ENCODE data around the gene MFN2. TPM values are rescaled to one million over a fixed set of nuclear protein-coding genes. Genes with fewer than 3 reads are reported as not detected.

MFN2 gene
- total and polyA plus RNA-seq, 4 donors: 17.2 to 87.8 (median 43.2) TPM

- Histone ChIP-seq H3K9me3 (ENCODE audit: control insufficient read depth in 4 of 4, low read length in 3 of 4) (no peaks in the 10 kb centered on the region), H3K27ac (ENCODE audit: low read depth in 1 of 2, low read length in 2 of 2) (no peak overlapping the region), H3K4me1 (ENCODE audit: control insufficient read depth in 4 of 4, insufficient read depth in 4 of 4, low read length in 3 of 4) (no peaks in the 10 kb centered on the region), H3K36me3 (ENCODE audit: control insufficient read depth in 4 of 4, insufficient read depth in 3 of 4, low read depth in 1 of 4, low read length in 3 of 4) (no peaks in the 10 kb centered on the region), H3K9ac (ENCODE audit: low read depth in 1 of 2, low read length in 2 of 2) (no peak overlapping the region), H3K4me3 (ENCODE audit: low read depth in 1 of 3, low read length in 3 of 3) (no peak overlapping the region), H3K27me3 (ENCODE audit: control insufficient read depth in 4 of 4, insufficient read depth in 4 of 4, low read length in 3 of 4) (no peaks in the 10 kb centered on the region)
- no peak for TF ChIP-seq CTCF (IDR thresholded peaks at IDR 0.05; ENCODE audit: low read depth, low read length, missing input control)
- TF ChIP-seq ATF3 (IDR thresholded peaks at IDR 0.05): no peak
- no peak for TF ChIP-seq JUND (IDR thresholded peaks at IDR 0.05)
- TF ChIP-seq RXRA (IDR thresholded peaks at IDR 0.05): no peak
- WGBS: 66% methylated on average over 18 of the region's 18 CpGs
- no peak for DNase-seq (ENCODE audit: low spot score)
Measured at GRCh38 chr1:12047120-12047876, 67.1 kb downstream of the MFN2 start.

GRCh38 chr1:12048372-12048771 lies 68.1 kb downstream of the MFN2 start:
- H3K4me1 ChIP-seq (ENCODE audit: control insufficient read depth in 4 of 4, insufficient read depth in 4 of 4, low read length in 3 of 4): no peaks in the 10 kb centered on the region
- no peaks in the 10 kb centered on the region for H3K36me3 ChIP-seq (ENCODE audit: control insufficient read depth in 4 of 4, insufficient read depth in 3 of 4, low read depth in 1 of 4, low read length in 3 of 4)
- H3K9me3 ChIP-seq (ENCODE audit: control insufficient read depth in 4 of 4, low read length in 3 of 4): no peaks in the 10 kb centered on the region
- no peak overlapping the region for H3K9ac ChIP-seq (ENCODE audit: low read depth in 1 of 2, low read length in 2 of 2)
- no peak for TF ChIP-seq HNF4A (conservative IDR thresholded peaks at IDR 0.05)
- no peak for TF ChIP-seq GABPA (IDR thresholded peaks at IDR 0.05 in 1 of 2, conservative IDR thresholded peaks at IDR 0.05 in 1 of 2)
- no peak for TF ChIP-seq EGR1 (IDR thresholded peaks at IDR 0.05; ENCODE audit: low read depth in 2 of 2)
- no peak for TF ChIP-seq REST (IDR thresholded peaks at IDR 0.05)
- TF ChIP-seq RAD21 (IDR thresholded peaks at IDR 0.05): no peak
- TF ChIP-seq MAX (IDR thresholded peaks at IDR 0.05): no peak
- TF ChIP-seq ATF3 (IDR thresholded peaks at IDR 0.05): no peak
- no peak for TF ChIP-seq CTCF (IDR thresholded peaks at IDR 0.05; ENCODE audit: low read depth, low read length, missing input control)
- TF ChIP-seq HNF4G (IDR thresholded peaks at IDR 0.05): no peak
- no peak for TF ChIP-seq RXRA (IDR thresholded peaks at IDR 0.05)
- no peak for TF ChIP-seq NR2F2 (IDR thresholded peaks at IDR 0.05)
- TF ChIP-seq YY1 (IDR thresholded peaks at IDR 0.05): no peak
- no peak overlapping the region for H3K27ac ChIP-seq (ENCODE audit: low read depth in 1 of 2, low read length in 2 of 2)
- H3K27me3 ChIP-seq (ENCODE audit: control insufficient read depth in 4 of 4, insufficient read depth in 4 of 4, low read length in 3 of 4): no peaks in the 10 kb centered on the region
- no peak overlapping the region for H3K4me3 ChIP-seq (ENCODE audit: low read depth in 1 of 3, low read length in 3 of 3)
- no peak for DNase-seq (ENCODE audit: low spot score)
- 60% methylated on average over 2 of the region's 2 CpGs for WGBS

Data from liver (tissue), 9 donors.